H9 (cell line): ENCODE data around the gene ARHGAP22. TPM values are rescaled to one million over a fixed set of nuclear protein-coding genes. Genes with fewer than 3 reads are reported as not detected.

Experiments used
- DNase-seq: peaks from one replicate; pipeline ENCODE4 v3.0.0-alpha.2; 2017
- H2AFZ ChIP-seq: one replicate; pipeline ENCODE4 v1.6.1; 2013; ENCODE audit warnings: mild to moderate bottlenecking, low read length, control low read depth, moderate library complexity
- H2AK5ac ChIP-seq: 2 replicates; pipeline ENCODE4 v1.6.1; 2013; ENCODE audit warnings: low read length, control low read depth, mixed read lengths; ENCODE audit not compliant: insufficient read length
- H2BK120ac ChIP-seq: one replicate; pipeline ENCODE4 v1.6.1; 2013; ENCODE audit warnings: low read depth, mild to moderate bottlenecking, low read length, control low read depth, inconsistent platforms; ENCODE audit not compliant: poor library complexity, severe bottlenecking
- H2BK12ac ChIP-seq: 2 replicates; pipeline ENCODE4 v1.6.1; 2013; ENCODE audit warnings: low read length, control low read depth, mixed read lengths, low read depth; ENCODE audit not compliant: insufficient read length
- H2BK15ac ChIP-seq: 2 replicates; pipeline ENCODE4 v1.6.1; 2013; ENCODE audit warnings: low read depth, low read length, control low read depth
- H2BK20ac ChIP-seq: one replicate; pipeline ENCODE4 v1.6.1; 2013; ENCODE audit warnings: low read depth, mild to moderate bottlenecking, low read length, control low read depth, inconsistent platforms; ENCODE audit not compliant: poor library complexity, severe bottlenecking
- H2BK5ac ChIP-seq: 2 replicates; pipeline ENCODE4 v1.6.1; 2013; ENCODE audit warnings: low read length, control low read depth, mixed read lengths; ENCODE audit not compliant: insufficient read length
- H3K14ac ChIP-seq: 2 replicates; pipeline ENCODE4 v1.6.1; 2013; ENCODE audit warnings: low read length, control low read depth; ENCODE audit not compliant: insufficient read depth
- H3K18ac ChIP-seq: 2 replicates; pipeline ENCODE4 v1.6.1; 2013; ENCODE audit warnings: low read depth, mild to moderate bottlenecking, mixed read lengths, low read length, control low read depth; ENCODE audit not compliant: insufficient read length
- H3K23ac ChIP-seq: 2 replicates; pipeline ENCODE4 v1.6.1; 2013; ENCODE audit warnings: low read length, control low read depth, mixed read lengths, low read depth; ENCODE audit not compliant: insufficient read length
- H3K23me2 ChIP-seq: 2 replicates; pipeline ENCODE4 v1.6.1; 2013; ENCODE audit warnings: low read depth, mild to moderate bottlenecking, mixed read lengths, low read length, control low read depth; ENCODE audit not compliant: insufficient read length, poor library complexity, severe bottlenecking
- H3K27ac ChIP-seq: 2 replicates; pipeline ENCODE4 v1.5.1; 2013; ENCODE audit warnings: low read length, control low read depth, mixed read lengths, low read depth; ENCODE audit not compliant: insufficient read length
- H3K27me3 ChIP-seq: 2 replicates; pipeline ENCODE4 v1.6.1; 2013; ENCODE audit warnings: low read length, control low read depth, inconsistent platforms; ENCODE audit not compliant: insufficient read depth
- H3K4ac ChIP-seq: 2 replicates; pipeline ENCODE4 v1.6.1; 2013; ENCODE audit warnings: low read depth, mild to moderate bottlenecking, control low read depth, inconsistent platforms, low read length, moderate library complexity
- H3K4me1 ChIP-seq: 2 replicates; pipeline ENCODE4 v1.6.1; 2013; ENCODE audit warnings: low read length, control low read depth, inconsistent platforms; ENCODE audit not compliant: insufficient read depth
- H3K4me2 ChIP-seq: 2 replicates; pipeline ENCODE4 v1.6.1; 2013; ENCODE audit warnings: low read length, control low read depth, mixed read lengths; ENCODE audit not compliant: insufficient read length, insufficient read depth
- H3K56ac ChIP-seq: 2 replicates; pipeline ENCODE4 v1.6.1; 2013; ENCODE audit warnings: low read depth, mild to moderate bottlenecking, mixed read lengths, low read length, control low read depth; ENCODE audit not compliant: insufficient read length
- H3K79me1 ChIP-seq: 2 replicates; pipeline ENCODE4 v1.6.1; 2013; ENCODE audit warnings: low read depth, mild to moderate bottlenecking, moderate library complexity, low read length, control low read depth, inconsistent platforms; ENCODE audit not compliant: insufficient read depth, poor library complexity, severe bottlenecking
- H3K79me2 ChIP-seq: 2 replicates; pipeline ENCODE4 v1.6.1; 2013; ENCODE audit warnings: low read length, control low read depth, inconsistent platforms; ENCODE audit not compliant: insufficient read depth
- H3K9ac ChIP-seq: 2 replicates; pipeline ENCODE4 v1.6.1; 2013; ENCODE audit warnings: low read length, control low read depth, mixed read lengths; ENCODE audit not compliant: insufficient read length; ENCODE audit errors: extremely low read depth
- H3K9me3 ChIP-seq: one replicate; pipeline ENCODE4 v1.6.1; 2013; ENCODE audit warnings: low read depth, low read length, inconsistent platforms; ENCODE audit not compliant: control insufficient read depth
- H3T11ph ChIP-seq: one replicate; pipeline ENCODE4 v1.6.1; 2013; ENCODE audit warnings: mild to moderate bottlenecking, low read length, control low read depth, inconsistent platforms
- H4K20me1 ChIP-seq: one replicate; pipeline ENCODE4 v1.6.1; 2013; ENCODE audit not compliant: control insufficient read depth, insufficient read length, insufficient read depth
- H4K5ac ChIP-seq: 2 replicates; pipeline ENCODE4 v1.6.1; 2013; ENCODE audit warnings: low read depth, mild to moderate bottlenecking, mixed read lengths, low read length, control low read depth; ENCODE audit not compliant: insufficient read length
- H4K8ac ChIP-seq: replicated peaks from 2 replicates; pipeline ENCODE4 v1.6.1; 2013; ENCODE audit warnings: low read length, control low read depth, mixed read lengths, low read depth; ENCODE audit not compliant: insufficient read length
- H4K91ac ChIP-seq: 2 replicates; pipeline ENCODE4 v1.6.1; 2013; ENCODE audit warnings: low read depth, mild to moderate bottlenecking, moderate library complexity, mixed read lengths, low read length, control low read depth; ENCODE audit not compliant: insufficient read length
- H3K27ac Mint-ChIP-seq, 3 experiments: 2 replicates in 2 of 3; 3 replicates in 1 of 3; pipeline ENCODE4 v1.8.0; 2020 to 2021; ENCODE audit warnings: mixed read lengths in 3 of 3, mild to moderate bottlenecking in 1 of 3, moderate library complexity in 1 of 3
- H3K27me3 Mint-ChIP-seq: 2 replicates; pipeline ENCODE4 v1.8.0; 2021; ENCODE audit warnings: low read depth, mild to moderate bottlenecking, moderate library complexity, mixed read lengths
- H3K36me3 Mint-ChIP-seq, 3 experiments: 2 replicates in 2 of 3; 3 replicates in 1 of 3; pipeline ENCODE4 v1.8.0; 2020 to 2021; ENCODE audit warnings: low read depth in 3 of 3, mixed read lengths in 3 of 3; ENCODE audit not compliant: insufficient read depth in 1 of 3
- H3K4me1 Mint-ChIP-seq, 2 experiments: 2 replicates each; pipeline ENCODE4 v1.8.0; 2020; ENCODE audit warnings: mixed read lengths in 2 of 2
- H3K4me3 Mint-ChIP-seq, 2 experiments: 2 replicates in 1 of 2; 3 replicates in 1 of 2; pipeline ENCODE4 v1.8.0; 2020 to 2021; ENCODE audit warnings: mild to moderate bottlenecking in 2 of 2, mixed read lengths in 2 of 2, moderate library complexity in 1 of 2
- H3K9me3 Mint-ChIP-seq, 2 experiments: 2 replicates in 1 of 2; 3 replicates in 1 of 2; pipeline ENCODE4 v1.8.0; 2020; ENCODE audit warnings: mild to moderate bottlenecking in 2 of 2, mixed read lengths in 2 of 2, moderate library complexity in 1 of 2
- WGBS: extraction: QIAGEN DNeasy Blood & Tissue Kit; methylation state at CpG from one replicate; pipeline ENCODE4 v1.1.7; 2013; ENCODE audit warnings: missing lambda C conversion rate, low lambda C conversion rate, mixed read lengths; ENCODE audit not compliant: insufficient read length; ENCODE audit errors: extremely low coverage; 5-methylcytosine and 5-hydroxymethylcytosine counted together
- total RNA-seq: library from RNA; stranded (reverse); gene quantifications from 2 replicates; pipeline ENCODE4 v1.2.1, GENCODE V29; 2021
- TF ChIP-seq, protein P1 (sequence below): fragments of 200-600 bp; sonication (generic); conservative IDR thresholded peaks from 3 replicates; pipeline ENCODE4 v1.8.0; 2021; ENCODE audit warnings: antibody characterized with exemption, mild to moderate bottlenecking

The ARHGAP22 gene
- total RNA-seq, 1 experiment from 2014 or later, result 7.4 TPM

DNA sequence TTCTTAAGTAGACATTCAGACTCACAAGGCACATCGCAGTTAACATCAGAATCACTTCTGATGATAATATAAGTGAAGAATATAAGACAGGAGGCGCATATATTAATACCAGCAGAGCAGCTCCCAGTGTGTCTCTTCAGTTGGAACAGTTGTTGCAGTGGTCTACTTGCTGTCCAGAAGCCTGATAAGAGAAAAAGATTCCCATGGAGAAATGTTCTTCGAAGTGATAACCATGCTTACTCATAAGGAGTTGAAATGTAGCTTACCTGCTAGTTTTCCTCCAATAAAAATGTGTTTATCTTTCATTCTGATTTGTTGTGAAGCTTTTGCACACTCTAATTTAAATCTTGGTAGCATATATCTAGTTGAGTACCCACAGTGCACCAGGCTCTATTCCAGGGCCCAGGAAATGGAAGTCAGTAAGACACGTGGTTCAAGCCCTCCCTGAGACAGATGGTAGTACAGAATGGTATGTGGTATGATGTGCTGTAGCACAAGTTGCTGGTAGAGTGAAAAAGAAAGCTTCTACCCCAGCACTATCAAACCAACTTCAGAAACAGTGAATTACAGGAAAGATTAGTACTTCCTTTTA lies 174.4 kb downstream of the ARHGAP22 start:
- no peaks in the 10 kb centered on the region for H3K23me2 ChIP-seq
- H3K23ac ChIP-seq, result no peak overlapping the region
- H3K56ac ChIP-seq, result no peak overlapping the region
- H2BK120ac ChIP-seq, result no peak overlapping the region
- H3K4ac ChIP-seq, result no peak overlapping the region
- no peak overlapping the region for H2BK5ac ChIP-seq
- H3T11ph ChIP-seq, result no peak overlapping the region
- H3K18ac ChIP-seq, result no peak overlapping the region
- DNase-seq, result no peak
- no peaks in the 10 kb centered on the region for H3K4me1 ChIP-seq
- no peaks in the 10 kb centered on the region for H3K9me3 ChIP-seq
- no peak overlapping the region for H4K5ac ChIP-seq
- no peaks in the 10 kb centered on the region for H4K20me1 ChIP-seq
- no peaks in the 10 kb centered on the region for H3K9me3 Mint-ChIP-seq
- TF ChIP-seq, protein P1, sequence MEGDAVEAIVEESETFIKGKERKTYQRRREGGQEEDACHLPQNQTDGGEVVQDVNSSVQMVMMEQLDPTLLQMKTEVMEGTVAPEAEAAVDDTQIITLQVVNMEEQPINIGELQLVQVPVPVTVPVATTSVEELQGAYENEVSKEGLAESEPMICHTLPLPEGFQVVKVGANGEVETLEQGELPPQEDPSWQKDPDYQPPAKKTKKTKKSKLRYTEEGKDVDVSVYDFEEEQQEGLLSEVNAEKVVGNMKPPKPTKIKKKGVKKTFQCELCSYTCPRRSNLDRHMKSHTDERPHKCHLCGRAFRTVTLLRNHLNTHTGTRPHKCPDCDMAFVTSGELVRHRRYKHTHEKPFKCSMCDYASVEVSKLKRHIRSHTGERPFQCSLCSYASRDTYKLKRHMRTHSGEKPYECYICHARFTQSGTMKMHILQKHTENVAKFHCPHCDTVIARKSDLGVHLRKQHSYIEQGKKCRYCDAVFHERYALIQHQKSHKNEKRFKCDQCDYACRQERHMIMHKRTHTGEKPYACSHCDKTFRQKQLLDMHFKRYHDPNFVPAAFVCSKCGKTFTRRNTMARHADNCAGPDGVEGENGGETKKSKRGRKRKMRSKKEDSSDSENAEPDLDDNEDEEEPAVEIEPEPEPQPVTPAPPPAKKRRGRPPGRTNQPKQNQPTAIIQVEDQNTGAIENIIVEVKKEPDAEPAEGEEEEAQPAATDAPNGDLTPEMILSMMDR, result no peak
- no peak overlapping the region for H3K27ac ChIP-seq
- peaks cover 0 to 28% (median 21%) of the 10 kb centered on the region in 3 experiments; a peak in 5 of 7 replicates for H3K36me3 Mint-ChIP-seq
- no peaks in the 10 kb centered on the region for H3K79me2 ChIP-seq
- no peak overlapping the region for H3K4me3 Mint-ChIP-seq
- no peak overlapping the region for H2BK12ac ChIP-seq
- H2AFZ ChIP-seq, result no peak overlapping the region
- H3K14ac ChIP-seq, result no peak overlapping the region
- no peaks in the 10 kb centered on the region for H3K79me1 ChIP-seq
- WGBS, result no CpG with 5 or more reads among the region's 4 CpGs
- H3K4me1 Mint-ChIP-seq, result no peaks in the 10 kb centered on the region
- H2AK5ac ChIP-seq, result no peak overlapping the region
- no peak overlapping the region; a peak in 1 of 7 replicates for H3K27ac Mint-ChIP-seq
- no peak overlapping the region for H4K91ac ChIP-seq
- no peak overlapping the region for H3K4me2 ChIP-seq
- H3K27me3 Mint-ChIP-seq, result no peaks in the 10 kb centered on the region
- H2BK15ac ChIP-seq, result no peak overlapping the region
- no peaks in the 10 kb centered on the region for H3K27me3 ChIP-seq
- no peak overlapping the region for H3K9ac ChIP-seq
- no peak overlapping the region for H2BK20ac ChIP-seq
- no peak overlapping the region for H4K8ac ChIP-seq
